Stimulated activated CD8-positive, alpha-beta memory T cell treated with anti-CD3 and anti-CD28 coated beads, Interleukin-4, amount 100 ng/mL, for 24 hours (primary cell): ENCODE measurements around the gene LRRC27.
"Not testable (repeated sequence)": the region's sequence is repeated elsewhere in the genome, so short reads cannot be mapped to it uniquely, and the experiment has no call there.

Source experiments
- DNase-seq: peaks from one replicate; pipeline ENCODE4 v3.0.0-alpha.2; 2020; ENCODE audit warnings: low read depth

LRRC27 gene

DNA sequence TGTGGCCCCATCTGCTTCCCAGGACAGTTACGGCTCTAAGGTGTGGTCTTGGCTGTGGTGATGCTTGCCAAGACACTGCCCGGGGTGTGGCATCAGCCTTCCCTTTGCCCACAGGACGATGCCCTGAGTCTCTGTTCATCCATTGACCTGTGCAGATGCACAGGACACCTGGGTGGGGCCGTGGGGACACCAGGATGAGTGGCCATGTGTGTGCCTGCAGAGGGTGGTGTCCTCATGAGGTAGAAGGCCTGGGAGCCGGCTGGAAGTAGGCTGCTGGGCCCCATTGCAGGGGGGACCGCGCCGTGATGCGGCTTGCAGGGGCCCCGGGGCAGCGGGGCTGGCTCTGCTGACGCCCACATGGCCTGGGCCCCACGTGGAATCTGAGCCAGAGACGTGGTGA, 42.6 kb downstream of the LRRC27 start:
- no peak for DNase-seq

DNA sequence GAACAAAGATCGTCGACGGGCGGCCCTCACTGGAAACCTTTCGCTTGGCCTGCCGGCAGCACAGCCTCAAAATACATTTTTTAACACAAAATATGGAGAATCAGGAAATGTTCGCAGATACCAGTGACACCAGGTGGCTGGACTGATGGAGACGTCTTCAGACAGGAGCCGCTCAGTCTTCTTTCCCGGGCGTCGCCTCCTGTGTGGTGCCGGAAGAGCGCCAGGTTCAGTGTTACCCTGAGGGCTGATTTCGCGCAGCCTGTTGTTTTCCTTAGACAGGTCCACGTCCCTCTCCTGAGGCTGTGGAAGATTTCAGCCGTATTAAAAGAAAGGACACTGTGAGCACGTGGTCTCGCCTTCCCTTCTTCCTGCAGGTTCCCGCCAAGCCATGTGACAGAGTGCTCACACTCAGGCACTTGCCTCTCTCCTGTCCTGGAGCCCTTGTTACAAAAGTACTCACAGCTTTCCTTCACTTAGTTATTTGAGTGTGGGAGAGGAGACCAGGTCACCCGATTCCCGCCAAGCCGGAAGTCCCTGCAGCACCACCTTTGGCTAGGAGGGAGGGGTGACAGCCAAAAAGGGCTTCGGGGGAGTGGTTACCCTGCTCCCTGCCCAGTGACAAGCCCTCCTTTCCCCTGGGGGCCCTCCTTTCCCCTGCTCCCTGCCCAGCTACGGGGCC, 43.3 kb downstream of the LRRC27 start:
- DNase-seq: no peak

DNA sequence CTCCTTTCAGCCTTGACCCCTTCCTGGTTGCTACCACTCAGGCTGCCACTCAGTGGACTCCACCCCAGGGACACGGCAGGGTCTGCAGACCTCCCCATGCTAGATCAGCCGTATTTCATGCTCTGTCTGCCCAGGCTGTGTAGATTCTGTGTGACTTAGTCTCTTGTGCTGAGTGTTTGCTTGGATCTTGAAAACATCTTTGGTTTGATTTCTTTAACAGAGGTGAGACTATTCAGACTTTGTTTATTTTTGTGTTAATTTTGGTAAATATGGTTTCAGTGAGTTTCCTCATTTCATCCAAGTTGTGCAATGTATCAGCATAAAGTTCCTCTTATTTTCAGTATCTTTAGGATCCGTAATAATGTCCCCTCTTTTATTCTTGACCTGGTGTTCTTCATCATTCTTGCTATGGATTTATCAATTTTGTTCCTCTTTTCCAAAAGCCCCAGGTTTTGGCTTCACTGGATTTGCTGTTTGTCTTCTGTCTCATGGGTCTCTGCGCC, 43.9 kb downstream of the LRRC27 start:
- no peak for DNase-seq

DNA sequence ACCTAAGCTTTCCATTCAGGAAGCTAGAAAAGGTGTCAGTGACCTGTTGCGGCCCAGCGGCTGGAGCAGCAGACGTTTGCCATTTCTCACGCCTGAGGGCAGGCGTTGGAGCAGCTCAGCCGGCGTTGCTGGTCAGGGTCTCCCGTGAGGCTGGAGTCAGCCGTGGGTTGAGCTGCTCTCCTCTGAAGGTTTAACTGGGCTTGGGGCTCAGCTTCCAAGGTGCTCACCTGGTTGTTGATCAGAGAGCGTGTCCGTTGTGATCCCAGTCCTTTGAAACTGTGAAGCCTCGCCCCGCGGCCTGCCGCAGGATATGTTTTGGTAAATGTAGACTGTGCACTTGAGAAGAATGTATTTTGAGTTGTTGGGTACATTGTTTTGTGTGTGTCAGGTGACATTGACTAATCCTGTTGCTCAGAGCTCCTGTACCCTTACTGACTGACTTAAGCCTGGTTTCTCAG, 44.4 kb downstream of the LRRC27 start:
- DNase-seq: no peak

DNA sequence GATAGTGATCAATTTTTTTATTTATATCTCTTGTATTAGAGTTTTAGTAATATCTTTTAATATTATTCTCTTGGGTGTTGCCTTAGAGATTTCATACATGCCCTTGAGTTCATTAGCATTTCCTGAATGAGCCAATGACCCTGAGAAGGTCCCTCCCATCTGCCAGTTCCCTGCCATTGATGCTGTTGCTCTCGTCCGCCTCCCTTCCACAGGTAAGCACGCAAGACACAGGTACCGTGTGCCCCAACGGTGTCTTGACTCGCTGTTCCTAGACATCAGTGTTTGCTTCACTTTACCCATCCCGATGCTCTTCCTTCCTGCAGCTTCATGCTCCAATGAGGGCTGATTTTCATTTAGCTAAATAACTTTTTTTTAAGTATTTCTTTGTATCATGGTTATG, 45.3 kb downstream of the LRRC27 start:
- DNase-seq: no peak

DNA sequence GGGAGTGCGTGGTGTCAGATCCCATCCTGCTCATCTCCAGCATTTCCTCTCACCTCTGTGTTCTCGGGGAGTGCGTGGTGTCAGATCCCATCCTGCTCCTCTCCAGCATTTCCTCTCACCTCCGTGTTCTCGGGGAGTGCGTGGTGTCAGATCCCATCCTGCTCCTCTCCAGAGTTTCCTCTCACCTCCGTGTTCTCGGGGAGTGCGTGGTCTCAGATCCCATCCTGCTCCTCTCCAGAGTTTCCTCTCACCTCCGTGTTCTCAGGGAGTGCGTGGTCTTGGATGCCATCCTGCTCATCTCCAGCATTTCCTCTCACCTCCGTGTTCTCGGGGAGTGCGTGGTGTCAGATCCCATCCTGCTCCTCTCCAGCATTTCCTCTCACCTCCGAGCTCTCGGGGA, 47.0 kb downstream of the LRRC27 start:
- DNase-seq: not testable (repeated sequence)

DNA sequence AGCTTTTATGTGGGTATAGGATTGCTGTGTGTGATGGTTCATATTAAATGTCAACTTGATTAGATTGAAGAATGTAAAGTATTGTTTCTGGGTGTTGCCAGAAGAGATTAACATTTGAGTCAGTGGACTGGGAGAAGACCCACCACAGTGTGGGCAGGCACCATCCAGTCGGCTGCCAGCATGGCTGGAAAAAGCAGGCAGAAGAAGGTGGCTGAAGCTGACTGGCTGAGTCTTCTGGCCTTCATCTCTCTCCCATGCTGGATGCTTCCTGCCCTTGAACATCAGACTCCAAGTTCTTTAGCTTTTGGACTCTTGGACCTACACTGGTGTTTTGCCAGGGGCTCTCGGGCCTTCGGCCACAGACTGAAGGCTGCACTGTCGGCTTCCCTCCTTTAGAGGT, 49.0 kb downstream of the LRRC27 start:
- not testable (repeated sequence) for DNase-seq

DNA sequence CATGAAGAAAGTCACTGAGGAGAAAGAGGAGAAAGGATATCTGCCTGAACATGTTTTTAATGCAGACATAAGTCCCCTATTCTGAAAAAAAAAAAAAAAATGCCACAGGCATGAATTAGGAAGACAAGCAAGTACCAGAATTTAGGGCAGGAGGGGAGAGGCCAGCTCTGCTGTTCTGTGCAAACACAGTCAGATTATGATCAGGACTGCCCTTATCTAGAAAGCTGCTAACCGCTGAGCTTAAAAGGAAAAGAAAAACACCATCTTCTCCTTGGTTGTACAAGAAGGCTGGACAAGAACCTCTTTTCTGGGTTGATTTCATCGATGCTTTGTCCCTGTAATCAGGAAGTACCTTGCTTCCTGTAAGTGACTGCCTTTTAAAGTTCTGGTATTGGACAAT, 49.7 kb downstream of the LRRC27 start:
- no peak for DNase-seq

DNA sequence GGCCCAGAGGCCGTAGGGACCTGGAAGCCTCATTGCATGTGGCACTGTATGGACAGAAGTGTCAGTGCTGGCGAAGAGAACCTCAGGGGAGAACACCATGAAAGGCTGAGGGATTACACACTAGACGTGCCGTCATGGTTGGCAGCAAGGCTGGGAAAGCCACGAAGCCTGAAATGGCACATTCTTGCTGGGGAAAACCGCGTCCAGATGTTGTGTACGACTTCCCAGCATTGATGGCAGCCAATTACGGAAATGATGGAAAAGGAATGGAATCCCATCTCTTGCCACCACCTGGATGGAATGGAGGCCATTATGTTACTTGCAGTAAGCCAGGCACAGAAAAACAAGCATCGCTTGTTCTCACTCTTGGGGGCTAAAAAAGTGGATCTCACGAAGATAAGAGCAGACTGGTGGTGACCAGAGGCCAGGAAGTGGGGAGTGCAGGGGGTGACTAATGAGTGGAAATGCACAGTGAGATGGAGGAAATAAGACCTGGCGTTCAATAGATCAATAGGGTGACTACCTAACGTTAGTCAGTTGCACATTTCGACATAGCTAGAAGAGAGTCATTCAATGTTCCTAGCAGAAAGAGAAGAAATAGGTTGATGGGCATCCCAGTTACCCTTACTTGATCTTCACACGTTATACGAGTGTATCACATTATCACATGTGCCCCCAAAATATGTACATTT, 50.4 kb downstream of the LRRC27 start:
- DNase-seq: no peak

DNA sequence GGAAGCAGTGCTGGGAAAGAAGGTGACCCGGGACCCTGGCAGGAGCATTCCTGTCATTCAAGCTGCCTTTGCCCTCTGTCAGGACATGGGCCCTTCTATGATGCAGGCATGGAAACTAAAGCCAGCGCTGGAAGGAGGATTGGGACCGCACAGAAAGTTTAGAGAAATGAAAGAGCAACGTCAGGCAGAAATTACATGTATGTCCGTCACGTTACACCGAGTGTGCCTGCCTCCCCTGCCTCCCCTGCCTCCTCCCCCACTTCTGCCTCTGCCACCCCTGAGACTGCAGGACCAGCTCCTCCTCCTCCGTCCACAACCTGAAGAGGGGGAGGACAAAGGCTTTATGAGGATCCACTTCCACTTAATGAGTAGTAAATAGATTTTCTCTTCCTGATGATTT, 51.1 kb downstream of the LRRC27 start:
- no peak for DNase-seq

DNA sequence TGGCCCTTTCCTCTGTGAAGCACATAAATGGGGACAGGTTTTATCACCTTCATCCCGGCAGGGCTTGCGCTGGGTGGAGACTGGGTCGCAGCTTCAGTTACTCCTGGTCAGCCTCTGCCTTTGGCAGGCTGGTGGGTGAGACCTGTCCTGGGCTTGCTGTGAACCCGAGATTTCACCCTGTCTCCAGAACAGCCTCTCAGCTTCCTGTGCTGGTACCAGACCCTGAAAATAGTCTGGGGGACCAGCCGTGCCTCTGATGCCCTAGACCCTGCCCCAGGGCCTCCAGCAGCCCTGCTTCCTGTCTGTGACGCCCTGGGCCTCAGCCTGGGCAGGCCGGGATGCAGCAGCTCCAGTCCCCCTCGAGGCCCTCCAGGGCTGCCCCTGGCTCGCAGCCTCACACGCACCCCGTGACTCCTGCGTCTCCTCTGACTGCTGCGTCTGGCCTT, 51.8 kb downstream of the LRRC27 start:
- no peak for DNase-seq

DNA sequence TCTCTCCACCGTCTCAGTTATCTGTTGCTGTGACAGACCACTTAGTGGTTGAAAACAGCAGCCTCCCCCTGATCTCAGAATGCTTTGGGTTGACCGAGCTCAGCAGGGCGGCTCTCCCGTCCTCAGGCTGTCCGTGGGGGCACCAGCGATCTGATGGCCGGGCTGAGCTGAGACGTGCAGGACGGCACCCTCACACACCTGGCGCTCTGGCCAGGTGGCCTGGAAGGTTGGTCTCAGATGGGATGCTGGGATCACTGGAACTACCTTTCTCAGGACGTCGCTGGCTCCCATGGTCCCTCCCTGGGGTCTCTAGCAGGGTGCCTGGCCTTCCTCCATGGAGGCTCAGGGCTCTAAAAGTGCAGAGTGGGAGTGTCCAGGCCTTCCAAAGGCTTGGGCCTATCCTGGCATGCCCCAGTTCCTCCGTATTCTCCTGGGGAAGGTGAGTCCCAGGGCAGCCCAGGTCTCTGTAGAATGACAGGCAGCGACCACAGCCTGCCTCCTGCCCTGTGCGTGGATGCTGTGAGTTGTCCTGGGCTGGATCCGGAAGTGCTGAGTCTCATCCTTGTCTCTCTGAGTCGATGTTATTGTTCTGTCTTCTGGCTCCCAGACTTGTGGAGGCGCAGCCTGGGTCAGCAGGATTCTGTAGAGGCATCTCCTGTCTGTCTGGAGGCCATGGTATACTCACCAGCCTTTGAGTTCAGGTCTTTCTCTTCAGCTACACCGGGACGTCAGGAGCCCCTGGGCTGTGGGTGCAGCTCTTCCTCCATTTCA, 52.8 kb downstream of the LRRC27 start:
- no peak for DNase-seq

DNA sequence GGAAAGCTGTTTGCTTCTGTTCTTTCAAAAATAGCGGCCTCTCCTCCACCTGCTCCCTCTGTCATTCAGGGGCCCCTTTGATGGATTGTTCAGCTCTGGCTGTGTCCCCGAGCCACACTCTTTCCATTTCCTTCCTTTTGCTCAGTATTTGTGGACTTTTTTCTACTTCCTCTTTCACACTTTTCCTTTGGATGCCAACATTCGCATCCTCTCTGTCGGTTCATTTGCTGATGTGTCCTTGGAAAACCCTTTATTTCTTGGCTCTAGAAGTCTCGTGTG, 53.3 kb downstream of the LRRC27 start:
- no peak for DNase-seq

DNA sequence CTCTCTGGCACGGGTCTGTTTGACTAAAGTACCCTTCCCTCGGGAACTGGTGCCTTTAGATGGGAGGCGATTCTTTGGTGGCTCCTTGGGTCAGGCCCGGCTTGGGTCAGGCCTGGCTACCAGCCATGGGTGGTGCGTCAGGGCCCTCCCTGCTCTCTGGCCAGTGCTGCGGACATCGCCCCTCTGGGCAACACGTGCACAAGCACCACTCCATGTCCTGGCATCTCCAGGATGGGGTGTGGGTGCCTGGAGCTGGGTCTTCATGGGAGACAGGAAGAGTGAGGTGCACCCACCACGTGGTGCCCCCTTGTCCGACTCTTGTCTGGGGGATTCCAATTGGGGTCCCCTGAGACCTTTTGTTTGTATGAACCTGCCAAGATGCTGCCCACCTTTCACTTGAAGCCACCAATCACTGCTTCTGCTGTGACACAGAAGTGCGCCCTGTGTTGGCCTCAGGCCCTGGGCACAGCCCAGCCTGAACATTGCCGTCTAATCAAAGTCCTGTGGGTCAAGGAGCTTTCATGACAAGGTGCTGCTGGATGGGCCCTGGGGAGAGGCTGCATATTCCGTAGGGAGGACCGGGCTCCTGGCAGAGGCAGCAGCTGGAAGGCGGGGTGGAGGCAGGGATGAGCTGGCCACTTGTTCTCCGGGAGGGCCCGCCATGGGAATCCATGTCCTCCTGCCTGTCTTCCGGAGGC, 53.9 kb downstream of the LRRC27 start:
- DNase-seq: no peak

DNA sequence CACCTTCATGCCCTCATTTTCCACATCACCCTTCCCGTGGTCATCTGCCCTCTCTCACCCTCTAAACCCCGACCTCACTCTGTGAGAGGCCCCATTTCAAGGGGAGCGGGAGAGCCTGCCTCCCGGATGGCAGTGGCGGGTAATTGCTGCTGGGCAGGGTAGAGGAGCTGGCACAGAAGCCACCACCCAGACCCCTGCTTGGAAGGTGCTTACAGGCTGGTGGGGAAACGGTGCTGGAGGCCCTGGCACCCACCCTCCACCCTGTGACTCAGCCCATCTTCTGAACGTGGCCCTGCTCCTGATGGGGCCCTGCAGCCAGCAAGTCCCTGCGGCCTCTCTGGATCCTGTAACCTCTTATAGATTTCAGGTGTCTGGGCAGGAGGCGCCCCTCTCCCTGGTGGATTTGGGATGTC, 54.4 kb downstream of the LRRC27 start:
- no peak for DNase-seq

DNA sequence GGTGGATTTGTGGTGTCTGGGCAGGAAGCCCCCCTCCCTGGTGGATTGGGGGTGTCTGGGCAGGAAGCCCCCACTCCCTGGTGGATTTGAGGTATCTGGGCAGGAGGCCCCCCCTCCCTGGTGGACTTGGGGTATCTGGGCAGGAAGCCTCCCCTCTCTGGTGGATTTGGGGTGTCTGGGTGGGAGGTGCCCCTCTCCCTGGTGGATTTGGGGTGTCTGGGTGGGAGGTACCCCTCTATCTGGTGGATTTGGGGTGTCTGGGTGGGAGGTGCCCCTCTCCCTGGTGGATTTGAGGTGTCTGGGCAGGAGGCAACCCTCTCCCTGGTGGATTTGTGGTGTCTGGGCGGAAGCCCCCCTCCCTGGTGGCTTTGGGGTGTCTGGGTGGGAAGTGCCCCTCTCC, 54.9 kb downstream of the LRRC27 start:
- DNase-seq: not testable (repeated sequence)

DNA sequence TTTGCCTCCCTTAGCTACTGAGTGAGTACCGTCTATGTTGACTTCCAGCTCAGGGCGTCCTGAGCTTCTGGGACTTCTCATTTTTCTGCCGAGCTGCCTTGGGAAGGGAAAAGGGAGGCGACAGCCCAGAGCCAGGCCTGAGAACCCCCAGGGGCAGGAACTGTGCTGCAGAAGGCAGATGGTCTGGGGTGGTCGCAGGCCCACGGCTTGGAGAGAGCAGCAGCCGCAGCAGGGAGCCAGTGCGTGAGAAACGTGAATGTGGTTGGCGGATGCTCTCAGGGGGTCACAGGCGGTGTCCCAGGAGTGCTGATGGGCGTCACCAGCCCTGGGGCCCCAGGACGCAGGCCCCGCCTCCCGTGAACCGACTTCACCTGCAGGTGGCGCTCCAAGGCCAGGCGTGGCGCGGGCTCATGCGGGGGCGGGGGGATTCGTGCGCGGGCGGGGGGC, 55.8 kb downstream of the LRRC27 start:
- peak; percentile 62 for DNase-seq

DNA sequence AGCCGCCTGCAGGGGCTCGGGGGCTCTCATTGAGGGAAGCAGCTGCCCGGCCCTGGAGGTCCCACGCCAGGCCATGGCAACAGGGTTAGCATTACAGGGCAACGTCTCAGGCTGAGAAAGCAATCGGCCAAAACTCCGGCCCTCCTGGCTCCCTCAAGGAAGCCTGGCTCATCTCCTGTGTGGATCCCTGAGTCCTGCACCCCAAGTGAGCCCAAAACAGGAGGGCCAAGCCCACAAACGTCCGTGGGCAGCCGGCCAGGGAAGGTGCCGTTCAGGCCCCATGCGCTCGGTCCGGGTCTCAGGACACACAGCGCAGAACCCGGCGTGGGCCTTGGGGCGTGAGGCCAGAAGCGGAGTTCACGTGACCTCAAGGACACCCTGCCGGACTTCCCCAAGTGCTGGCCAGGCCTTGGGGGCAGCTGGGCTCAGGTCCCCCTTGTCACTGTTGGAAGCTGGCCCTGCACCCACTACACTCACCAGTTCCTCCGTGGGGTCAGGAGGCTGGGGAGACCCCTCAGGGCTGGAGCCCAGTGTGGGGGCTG, 57.0 kb downstream of the LRRC27 start:
- no peak for DNase-seq

DNA sequence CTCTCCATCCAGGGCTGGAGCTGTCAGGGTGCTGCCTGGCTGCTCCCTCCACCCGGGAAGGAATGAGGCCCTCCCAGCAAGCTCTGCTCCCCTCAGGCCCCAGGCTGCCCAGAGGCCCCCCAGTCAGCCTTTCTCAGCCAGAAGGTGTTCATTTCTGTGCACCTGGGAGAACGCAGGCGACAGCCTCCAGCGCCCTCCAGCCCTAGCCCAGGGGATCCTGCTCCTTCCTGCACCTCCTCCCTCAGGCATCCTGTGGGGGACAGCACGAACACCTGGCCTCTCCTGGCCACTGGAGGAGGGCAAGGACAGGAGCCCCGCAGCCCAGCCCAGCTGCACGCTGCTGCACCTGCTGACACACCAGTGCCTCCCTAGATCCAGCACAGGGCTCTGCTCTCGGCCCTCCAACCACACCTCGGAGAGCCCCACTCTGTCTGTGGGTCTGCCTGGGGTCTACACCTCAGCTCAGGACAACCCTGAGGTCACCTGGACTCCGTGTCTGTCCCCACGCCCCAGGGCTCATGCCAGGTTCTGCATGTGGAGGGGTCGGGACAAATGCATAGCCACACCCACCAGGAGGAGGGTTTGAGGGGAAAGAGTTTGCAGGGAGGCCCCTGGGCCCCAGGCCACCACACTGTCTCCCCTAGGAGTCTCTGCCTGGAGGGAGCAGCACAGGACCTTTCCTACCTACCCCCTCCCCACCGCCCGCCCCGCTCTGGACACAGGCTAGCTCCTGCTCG, 57.6 kb downstream of the LRRC27 start:
- no peak for DNase-seq

DNA sequence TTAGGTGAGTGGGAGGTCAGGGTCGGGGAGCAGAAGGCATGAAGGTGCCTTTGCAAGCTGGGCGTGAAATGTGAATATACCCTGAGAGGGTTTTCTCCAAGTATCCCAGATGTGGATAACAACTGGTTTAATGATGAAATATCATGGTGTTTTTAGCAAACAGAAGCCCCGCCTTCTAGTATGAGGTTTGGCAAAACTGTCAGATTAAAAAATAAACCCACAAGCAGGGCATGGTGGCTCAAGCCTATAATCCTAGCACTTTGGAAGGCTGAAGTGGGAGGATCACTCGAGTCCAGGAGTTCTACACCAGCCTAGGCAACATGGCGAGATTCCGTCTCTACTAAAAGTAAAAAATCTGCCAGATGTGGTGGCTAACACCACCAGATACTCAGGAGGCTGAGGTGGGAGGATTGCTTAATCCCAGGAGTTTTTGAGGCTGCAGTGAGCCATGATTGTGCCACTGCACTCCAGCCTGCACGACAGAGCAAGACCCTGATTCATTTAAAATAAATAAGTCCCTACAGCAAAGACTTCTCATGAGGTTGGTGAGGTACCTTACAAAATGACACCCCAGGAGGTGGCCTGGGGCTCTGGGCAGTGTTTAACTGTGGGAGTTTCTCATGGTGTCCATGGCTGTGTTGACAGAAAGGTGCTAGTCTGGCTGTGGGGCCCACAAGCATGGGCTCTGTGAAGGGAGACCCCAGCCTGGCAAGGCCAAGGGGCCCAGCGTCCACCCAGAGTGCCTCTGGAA, 58.4 kb downstream of the LRRC27 start:
- DNase-seq: no peak
